ENCODE results near the gene ANO4. TPM values are rescaled to one million over a fixed set of nuclear protein-coding genes. Genes with fewer than 3 reads are reported as not detected.

ANO4 gene
- total RNA-seq, 1 experiment from 2014 or later = 5.7 TPM

DNA sequence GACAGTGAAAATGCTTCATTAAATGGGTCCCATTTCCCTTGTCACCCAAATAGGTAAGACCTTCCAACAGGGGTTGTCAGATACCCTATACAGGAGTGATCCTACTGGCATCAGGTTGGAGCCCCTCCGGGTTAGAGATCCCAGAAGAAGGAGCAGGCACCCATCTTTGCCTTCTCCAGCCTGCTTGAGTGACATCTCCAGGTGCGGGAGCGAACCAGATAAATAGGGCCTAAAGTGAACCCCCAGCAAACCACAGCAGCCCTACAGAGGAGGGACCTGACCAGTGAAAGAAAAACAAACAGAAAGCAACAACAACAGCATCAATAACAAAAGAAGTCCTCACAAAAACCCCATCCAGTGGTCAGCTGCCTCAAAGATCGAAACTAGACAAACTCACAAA lies 233.2 kb downstream of the ANO4 start:
- Histone ChIP-seq H2BK15ac (ENCODE audit: low read depth, low read length) (no peak overlapping the region), H4K5ac (ENCODE audit: insufficient read length, low read depth, low read length) (no peak overlapping the region), H2BK20ac (ENCODE audit: low read depth, low read length, poor library complexity, severe bottlenecking) (no peak overlapping the region), H3K18ac (ENCODE audit: insufficient read length, low read depth, low read length) (no peak overlapping the region), H2BK12ac (ENCODE audit: insufficient read length, low read depth, low read length) (no peak overlapping the region), H3K4ac (ENCODE audit: low read depth, low read length) (no peak overlapping the region), H3K79me1 (ENCODE audit: insufficient read depth, low read depth, low read length, poor library complexity, severe bottlenecking) (no peaks in the 10 kb centered on the region), H2BK120ac (ENCODE audit: low read depth, low read length, poor library complexity, severe bottlenecking) (no peak overlapping the region), H2AFZ (ENCODE audit: low read length) (no peak overlapping the region), H3K23me2 (ENCODE audit: insufficient read length, low read depth, low read length, poor library complexity, severe bottlenecking) (no peaks in the 10 kb centered on the region), H2AK5ac (ENCODE audit: insufficient read length, low read length) (no peak overlapping the region), H3K4me2 (ENCODE audit: insufficient read depth, insufficient read length, low read length) (no peak overlapping the region), H3T11ph (ENCODE audit: low read length) (no peak overlapping the region), H4K8ac (replicated peaks; ENCODE audit: insufficient read length, low read depth, low read length) (no peak overlapping the region), H3K27ac (ENCODE audit: insufficient read length, low read depth, low read length) (no peak overlapping the region), H3K4me1 (ENCODE audit: insufficient read depth, low read length) (no peaks in the 10 kb centered on the region), H3K9me3 (ENCODE audit: control insufficient read depth, low read depth, low read length) (no peaks in the 10 kb centered on the region), H4K20me1 (ENCODE audit: control insufficient read depth, insufficient read depth, insufficient read length) (no peaks in the 10 kb centered on the region), H4K91ac (ENCODE audit: insufficient read length, low read depth, low read length) (no peak overlapping the region), H2BK5ac (ENCODE audit: insufficient read length, low read length) (no peak overlapping the region), H3K27me3 (ENCODE audit: insufficient read depth, low read length) (no peaks in the 10 kb centered on the region), H3K23ac (ENCODE audit: insufficient read length, low read depth, low read length) (no peak overlapping the region), H3K56ac (ENCODE audit: insufficient read length, low read depth, low read length) (no peak overlapping the region), H3K79me2 (ENCODE audit: insufficient read depth, low read length) (no peaks in the 10 kb centered on the region), H3K14ac (ENCODE audit: insufficient read depth, low read length) (no peak overlapping the region), H3K9ac (ENCODE audit: extremely low read depth, insufficient read length, low read length) (no peak overlapping the region)
- no peak for TF ChIP-seq CTCF (conservative IDR thresholded peaks at IDR 0.05)
- DNase-seq = no peak
- Mint-ChIP-seq H3K4me3 (no peak overlapping the region), H3K9me3 (peaks cover 35 to 42% of the 10 kb centered on the region in 2 experiments), H3K27me3 (ENCODE audit: low read depth) (no peaks in the 10 kb centered on the region), H3K4me1 (peaks cover 0 to 3% of the 10 kb centered on the region in 2 experiments; a peak in 3 of 4 replicates), H3K27ac (no peak overlapping the region), H3K36me3 (ENCODE audit: insufficient read depth in 1 of 3, low read depth in 3 of 3) (peaks cover 19 to 50% (median 40%) of the 10 kb centered on the region in 3 experiments)
- WGBS (ENCODE audit: extremely low coverage, insufficient read length, low lambda C conversion rate) = no CpG with 5 or more reads among the region's 4 CpGs
